Activated T-helper 1 cell treated with anti-CD3 and anti-CD28 coated beads, Interleukin-12 subunit alpha, Interleukin-12 subunit beta, Interleukin-2, Interleukin-4 antibody, amounts not matched to agents 30 ng/mL and 10 ng/mL and 1 ng/mL, durations not matched to agents 14 hours and 24 hours and 36 hours (primary cell): Measurements from ENCODE around the gene TBX15. TPM values are rescaled to one million over a fixed set of nuclear protein-coding genes. Genes with fewer than 3 reads are reported as not detected.

Source experiments
- DNase-seq: peaks from one replicate; pipeline ENCODE4 v3.0.0; 2021; ENCODE audit warnings: low spot score
- H3K27ac Mint-ChIP-seq: one replicate; pipeline ENCODE4 v1.8.0; 2021; ENCODE audit warnings: mild to moderate bottlenecking, mixed read lengths
- H3K27me3 Mint-ChIP-seq: one replicate; pipeline ENCODE4 v1.8.0; 2022; ENCODE audit warnings: mild to moderate bottlenecking, moderate library complexity, mixed read lengths; ENCODE audit not compliant: insufficient read depth
- H3K36me3 Mint-ChIP-seq: one replicate; pipeline ENCODE4 v1.8.0; 2021; ENCODE audit warnings: low read depth, mixed read lengths
- H3K4me1 Mint-ChIP-seq: one replicate; pipeline ENCODE4 v1.8.0; 2021; ENCODE audit warnings: low read depth, mixed read lengths
- H3K4me3 Mint-ChIP-seq: one replicate; pipeline ENCODE4 v1.8.0; 2021; ENCODE audit warnings: mild to moderate bottlenecking, moderate library complexity, mixed read lengths
- H3K9me3 Mint-ChIP-seq: one replicate; pipeline ENCODE4 v1.8.0; 2021; ENCODE audit warnings: mixed read lengths
- intact Hi-C: fragments of 100-400 bp; cut with micrococcal nuclease; formaldehyde crosslinking; loops from one replicate; pipeline ENCODE4 v1.15.1; 2024
- total RNA-seq: library from RNA; stranded (reverse); gene quantifications from 2 replicates; pipeline ENCODE4 v1.2.3, GENCODE V29; 2022

The TBX15 gene
- total RNA-seq, 1 donor from 2014 or later, result not detected

GRCh38 chr1:118987468-118988185 is 516 bp downstream of the TBX15 start:
- H3K27me3 Mint-ChIP-seq, result peaks cover 89% of the 10 kb centered on the region
- DNase-seq, result no peak
- H3K4me3 Mint-ChIP-seq, result no peak overlapping the region
- intact Hi-C loops, result loop anchor here (2.0 kb wide), 1 partner anchor 13 kb away; no protein-coding TSS in a partner anchor
- H3K9me3 Mint-ChIP-seq, result peaks cover 29% of the 10 kb centered on the region
- peaks cover 4% of the 10 kb centered on the region for H3K36me3 Mint-ChIP-seq
- H3K4me1 Mint-ChIP-seq, result peaks cover 6% of the 10 kb centered on the region
- H3K27ac Mint-ChIP-seq, result no peak overlapping the region

GRCh38 chr1:118986555-118987467 is 1.3 kb downstream of the TBX15 start:
- peaks cover 3% of the 10 kb centered on the region for H3K36me3 Mint-ChIP-seq
- peaks cover 25% of the 10 kb centered on the region for H3K9me3 Mint-ChIP-seq
- peaks cover 88% of the 10 kb centered on the region for H3K27me3 Mint-ChIP-seq
- no peak overlapping the region for H3K4me3 Mint-ChIP-seq
- intact Hi-C loops, result loop anchor here (2.0 kb wide), 1 partner anchor 14 kb away; no protein-coding TSS in a partner anchor
- peak overlapping the region; percentile 68 for H3K27ac Mint-ChIP-seq
- no peak for DNase-seq
- H3K4me1 Mint-ChIP-seq, result peaks cover 6% of the 10 kb centered on the region

GRCh38 chr1:118985640-118986554 is 2.2 kb downstream of the TBX15 start:
- H3K4me1 Mint-ChIP-seq, result peaks cover 6% of the 10 kb centered on the region
- H3K9me3 Mint-ChIP-seq, result peaks cover 25% of the 10 kb centered on the region
- no peak for DNase-seq
- peak overlapping the region; percentile 5 for H3K4me3 Mint-ChIP-seq
- H3K27ac Mint-ChIP-seq, result peak overlapping the region; percentile 35
- peaks cover 89% of the 10 kb centered on the region for H3K27me3 Mint-ChIP-seq
- intact Hi-C loops, result loop anchor here (2.0 kb wide), 1 partner anchor 15 kb away; no protein-coding TSS in a partner anchor
- peaks cover 3% of the 10 kb centered on the region for H3K36me3 Mint-ChIP-seq

- Mint-ChIP-seq H3K4me3 (peak overlapping the region; percentile 5), H3K27me3 (peaks cover 91% of the 10 kb centered on the region), H3K27ac (no peak overlapping the region), H3K4me1 (peaks cover 6% of the 10 kb centered on the region), H3K9me3 (peaks cover 29% of the 10 kb centered on the region), H3K36me3 (peaks cover 3% of the 10 kb centered on the region)
- DNase-seq, result no peak
- intact Hi-C loops, result loop anchor here (1.0 kb wide), 1 partner anchor 21 kb away; no protein-coding TSS in a partner anchor
These were observed 3.2 kb downstream of the TBX15 start for GRCh38 chr1:118984722-118985639.

- H3K36me3 Mint-ChIP-seq, result peaks cover 3% of the 10 kb centered on the region
- DNase-seq, result no peak
- H3K4me3 Mint-ChIP-seq, result no peak overlapping the region
These were observed 3.9 kb downstream of the TBX15 start for GRCh38 chr1:118984086-118984721.

GRCh38 chr1:118983558-118984041 is 4.5 kb downstream of the TBX15 start:
- peaks cover 30% of the 10 kb centered on the region for H3K9me3 Mint-ChIP-seq
- peaks cover 84% of the 10 kb centered on the region for H3K27me3 Mint-ChIP-seq
- H3K4me1 Mint-ChIP-seq, result peaks cover 6% of the 10 kb centered on the region
- no peak overlapping the region for H3K4me3 Mint-ChIP-seq
- peaks cover 3% of the 10 kb centered on the region for H3K36me3 Mint-ChIP-seq
- H3K27ac Mint-ChIP-seq, result peak overlapping the region; percentile 29
- intact Hi-C loops, result loop anchor here (1.0 kb wide), 1 partner anchor 23 kb away; no protein-coding TSS in a partner anchor
- no peak for DNase-seq

More at GRCh38 chr1:118984086-118984721, 3.9 kb downstream of the TBX15 start:
- H3K4me1 Mint-ChIP-seq, result peaks cover 6% of the 10 kb centered on the region
- H3K27me3 Mint-ChIP-seq, result peaks cover 89% of the 10 kb centered on the region
- H3K9me3 Mint-ChIP-seq, result peaks cover 30% of the 10 kb centered on the region
- intact Hi-C loops, result loop anchor here (1.0 kb wide), 1 partner anchor 22 kb away; no protein-coding TSS in a partner anchor
- H3K27ac Mint-ChIP-seq, result no peak overlapping the region

GRCh38 chr1:118982821-118983557 is 5.2 kb downstream of the TBX15 start:
- H3K9me3 Mint-ChIP-seq, result peaks cover 30% of the 10 kb centered on the region
- no peak overlapping the region for H3K4me3 Mint-ChIP-seq
- H3K27ac Mint-ChIP-seq, result peak overlapping the region; percentile 29
- peaks cover 3% of the 10 kb centered on the region for H3K36me3 Mint-ChIP-seq
- peaks cover 6% of the 10 kb centered on the region for H3K4me1 Mint-ChIP-seq
- no peak for DNase-seq
- intact Hi-C loops, result no loop called here
- peaks cover 82% of the 10 kb centered on the region for H3K27me3 Mint-ChIP-seq

GRCh38 chr1:118982266-118982665 is 5.9 kb downstream of the TBX15 start:
- peaks cover 83% of the 10 kb centered on the region for H3K27me3 Mint-ChIP-seq
- H3K4me1 Mint-ChIP-seq, result peaks cover 6% of the 10 kb centered on the region
- no peak overlapping the region for H3K27ac Mint-ChIP-seq
- H3K4me3 Mint-ChIP-seq, result no peak overlapping the region
- H3K9me3 Mint-ChIP-seq, result peaks cover 30% of the 10 kb centered on the region
- intact Hi-C loops, result no loop called here
- no peak for DNase-seq
- peaks cover 3% of the 10 kb centered on the region for H3K36me3 Mint-ChIP-seq

GRCh38 chr1:118981436-118981835 is 6.7 kb downstream of the TBX15 start:
- H3K27me3 Mint-ChIP-seq, result peaks cover 76% of the 10 kb centered on the region
- no peak for DNase-seq
- no peak overlapping the region for H3K27ac Mint-ChIP-seq
- no peak overlapping the region for H3K4me3 Mint-ChIP-seq
- H3K36me3 Mint-ChIP-seq, result peaks cover 3% of the 10 kb centered on the region
- intact Hi-C loops, result no loop called here
- H3K4me1 Mint-ChIP-seq, result no peaks in the 10 kb centered on the region
- H3K9me3 Mint-ChIP-seq, result peaks cover 26% of the 10 kb centered on the region

- H3K9me3 Mint-ChIP-seq, result peaks cover 17% of the 10 kb centered on the region
- H3K36me3 Mint-ChIP-seq, result peaks cover 3% of the 10 kb centered on the region
- no peak overlapping the region for H3K27ac Mint-ChIP-seq
These were observed 8.2 kb downstream of the TBX15 start for GRCh38 chr1:118979754-118980575.

More at GRCh38 chr1:118979754-118980575, 8.2 kb downstream of the TBX15 start:
- peaks cover 71% of the 10 kb centered on the region for H3K27me3 Mint-ChIP-seq
- DNase-seq, result no peak
- intact Hi-C loops, result no loop called here
- no peaks in the 10 kb centered on the region for H3K4me1 Mint-ChIP-seq
- H3K4me3 Mint-ChIP-seq, result no peak overlapping the region
